Erythroblast (primary cell): ENCODE data around the gene URM1.

Experiments
- GATA1 ChIP-seq: IDR thresholded peaks from 2 replicates; pipeline ENCODE4 v1.6.1; 2011; ENCODE audit warnings: low read depth, mild to moderate bottlenecking, control low read depth, low read length, moderate library complexity
- POLR2A ChIP-seq: IDR thresholded peaks from 2 replicates; pipeline ENCODE4 v1.6.1; 2011; ENCODE audit warnings: mild to moderate bottlenecking, low read length

GRCh38 chr9:128390813-128391711 lies 19.9 kb downstream of the URM1 start:
- TF ChIP-seq POLR2A (no peak), GATA1 (no peak)
